Endothelial cell of umbilical vein (primary cell): ENCODE data around the gene WIZ. TPM values are rescaled to one million over a fixed set of nuclear protein-coding genes. Genes with fewer than 3 reads are reported as not detected.

Source experiments
- BruUV-seq: library from RNA; stranded (reverse); fragments of 400-500 nt; replicated peaks from 2 replicates; lab custom pipeline; 2021; lab: Mats Ljungman, UMichigan
- CTCF ChIA-PET: fragments of 300-600, 350-600 bp; sonication (Branson Sonifier 250); formaldehyde crosslinking; loops from one replicate; lab custom pipeline; 2021; ENCODE audit warnings: antibody characterized with exemption, inconsistent platforms; lab: Charles Lee
- POLR2A ChIA-PET: fragments of 300-600, 350-600 bp; sonication (Branson Sonifier 250); formaldehyde crosslinking; loops from one replicate; lab custom pipeline; 2021; ENCODE audit warnings: antibody characterized with exemption, inconsistent platforms; lab: Charles Lee
- DNase-seq: peaks from one replicate; pipeline ENCODE4 v3.0.0-alpha.2; 2011; ENCODE audit warnings: low read depth, low spot score
- FAIRE-seq: peaks from 2 replicates; lab custom pipeline; 2011; peaks lifted over from hg19 to GRCh38; lab: Jason Lieb, UNC
- H2AFZ ChIP-seq: 2 replicates; pipeline ENCODE4 v1.6.0; 2012; ENCODE audit warnings: low read depth, low read length, control low read depth, inconsistent platforms
- H3K27ac ChIP-seq: 2 replicates; pipeline ENCODE4 v1.5.1; 2011; ENCODE audit warnings: low read depth, mild to moderate bottlenecking, control low read depth, low read length, moderate library complexity; ENCODE audit not compliant: insufficient read depth
- H3K27me3 ChIP-seq, 2 experiments: 2 replicates each; pipeline versions ENCODE4 v1.6.0 to v1.6.1; 2011; ENCODE audit warnings: low read length in 2 of 2, mixed read lengths in 1 of 2; ENCODE audit not compliant: control insufficient read depth in 2 of 2, insufficient read depth in 2 of 2
- H3K36me3 ChIP-seq, 2 experiments: 2 replicates in 1 of 2; 3 replicates in 1 of 2; pipeline ENCODE4 v1.5.1; 2011; ENCODE audit warnings: low read length in 2 of 2, mild to moderate bottlenecking in 1 of 2, moderate library complexity in 1 of 2; ENCODE audit not compliant: control insufficient read depth in 2 of 2, insufficient read depth in 2 of 2; ENCODE audit errors: extremely low read depth in 1 of 2
- H3K4me1 ChIP-seq: 3 replicates; pipeline ENCODE4 v1.5.1; 2011; ENCODE audit warnings: mild to moderate bottlenecking, low read length; ENCODE audit not compliant: control insufficient read depth, insufficient read depth; ENCODE audit errors: extremely low read depth
- H3K4me2 ChIP-seq: 2 replicates; pipeline ENCODE4 v1.6.1; 2011; ENCODE audit warnings: low read length, control low read depth, mixed read lengths; ENCODE audit not compliant: insufficient read depth
- H3K4me3 ChIP-seq, 3 experiments: fragments of 200-600 bp in 1 of 3; sonication (generic), shearing (Covaris generic) in 1 of 3; replicated peaks in 1 of 3; 2 replicates each; pipeline ENCODE4 v1.5.1; 2011 to 2016; ENCODE audit warnings: control low read depth in 3 of 3, low read length in 3 of 3, mild to moderate bottlenecking in 2 of 3, inconsistent platforms in 1 of 3, low read depth in 1 of 3, moderate library complexity in 1 of 3; ENCODE audit not compliant: insufficient read depth in 1 of 3
- H3K79me2 ChIP-seq: 2 replicates; pipeline ENCODE4 v1.6.0; 2012; ENCODE audit warnings: low read length, inconsistent platforms; ENCODE audit not compliant: control insufficient read depth, insufficient read depth
- H3K9ac ChIP-seq: replicated peaks from 2 replicates; pipeline ENCODE3; 2011; ENCODE audit warnings: low read length, control low read depth; ENCODE audit not compliant: insufficient read depth; ENCODE audit errors: extremely low read depth
- H3K9me1 ChIP-seq: replicated peaks from 3 replicates; pipeline ENCODE4 v1.6.0; 2011; ENCODE audit warnings: mild to moderate bottlenecking, low read length; ENCODE audit not compliant: control insufficient read depth, insufficient read depth; ENCODE audit errors: extremely low read depth
- H3K9me3 ChIP-seq: replicated peaks from 2 replicates; pipeline ENCODE4 v1.5.1; 2012; ENCODE audit warnings: low read length, inconsistent platforms; ENCODE audit not compliant: control insufficient read depth, insufficient read depth
- H4K20me1 ChIP-seq: replicated peaks from 2 replicates; pipeline ENCODE3; 2011; ENCODE audit warnings: mild to moderate bottlenecking, low read length; ENCODE audit not compliant: control insufficient read depth, insufficient read depth; ENCODE audit errors: extremely low read depth
- EZH2 ChIP-seq: IDR thresholded peaks from 2 replicates; pipeline ENCODE4 v1.6.1; 2012; ENCODE audit warnings: borderline replicate concordance, low read depth, mild to moderate bottlenecking, moderate library complexity, low read length, inconsistent platforms; ENCODE audit not compliant: severe bottlenecking
- FOS ChIP-seq: IDR thresholded peaks from 2 replicates; pipeline ENCODE4 v1.6.1; 2011; ENCODE audit warnings: mild to moderate bottlenecking, low read length, moderate library complexity, borderline replicate concordance; ENCODE audit not compliant: insufficient read depth
- GATA2 ChIP-seq: IDR thresholded peaks from 2 replicates; pipeline ENCODE4 v1.7.0; 2011; ENCODE audit warnings: low read depth, mild to moderate bottlenecking, moderate library complexity, mixed read lengths, low read length; ENCODE audit not compliant: insufficient read length, insufficient read depth
- JUN ChIP-seq: IDR thresholded peaks from 2 replicates; pipeline ENCODE4 v1.6.1; 2011; ENCODE audit warnings: borderline replicate concordance, low read depth; ENCODE audit not compliant: insufficient read length, insufficient read depth
- MYC ChIP-seq: IDR thresholded peaks from one replicate; pipeline ENCODE4 v1.6.1; 2011; ENCODE audit warnings: mild to moderate bottlenecking, low read depth, low read length
- POLR2A ChIP-seq: IDR thresholded peaks from 2 replicates; pipeline ENCODE4 v1.6.1; 2012; ENCODE audit warnings: low read depth, mild to moderate bottlenecking, control low read depth, low read length
- POLR2AphosphoS5 ChIP-seq: IDR thresholded peaks from 2 replicates; pipeline ENCODE4 v1.6.1; 2012; ENCODE audit warnings: low read depth, mild to moderate bottlenecking, control low read depth, low read length, moderate library complexity; ENCODE audit not compliant: insufficient read depth
- dilution Hi-C: fragments of 300-500 bp; cut with MboI; formaldehyde crosslinking; loops from one replicate; pipeline ENCODE4 v1.15.0; 2019; ENCODE audit warnings: low sequenced_read_pairs; ENCODE audit not compliant: extremely low pct_ligation_motif_present
- intact Hi-C: fragments of 100-400 bp; cut with micrococcal nuclease; formaldehyde crosslinking; loops from one replicate; pipeline ENCODE4 v1.10.0; 2022
- polyA plus RNA-seq, 4 experiments: library from polyadenylated mRNA; depleted of rRNA in 3 of 4; stranded (reverse) in 3 of 4; unstranded in 1 of 4; fragments of >200 nt; gene quantifications; 2 replicates each; pipeline versions ENCODE4 v1.2.1 to v1.2.3, GENCODE V29; 2011 to 2012; ENCODE audit warnings: missing spikeins in 1 of 4
- total RNA-seq: library from RNA; stranded (reverse); gene quantifications from 2 replicates; pipeline ENCODE4 v1.2.3, GENCODE V29; 2021
- TF ChIP-seq, protein P1 (sequence below): IDR thresholded peaks from 2 replicates; pipeline ENCODE4 v1.6.1; 2011; ENCODE audit not compliant: insufficient read depth, insufficient read length
- TF ChIP-seq, protein P2 (sequence below), 2 donors: IDR thresholded peaks; 1 replicate in 1 of 2; 2 replicates in 1 of 2; pipeline ENCODE4 v1.5.1; 2011; ENCODE audit warnings: low read length in 2 of 2, mild to moderate bottlenecking in 2 of 2, moderate library complexity in 2 of 2, control low read depth in 1 of 2, inconsistent platforms in 1 of 2, low read depth in 1 of 2; ENCODE audit not compliant: insufficient read depth in 1 of 2; ENCODE audit errors: extremely low read depth in 1 of 2

WIZ gene
- total and polyA plus RNA-seq, 2 donors (not counting 3 experiments of a cell fraction or from before 2014, with no cell fraction given): 21.0 to 47.2 TPM

DNA sequence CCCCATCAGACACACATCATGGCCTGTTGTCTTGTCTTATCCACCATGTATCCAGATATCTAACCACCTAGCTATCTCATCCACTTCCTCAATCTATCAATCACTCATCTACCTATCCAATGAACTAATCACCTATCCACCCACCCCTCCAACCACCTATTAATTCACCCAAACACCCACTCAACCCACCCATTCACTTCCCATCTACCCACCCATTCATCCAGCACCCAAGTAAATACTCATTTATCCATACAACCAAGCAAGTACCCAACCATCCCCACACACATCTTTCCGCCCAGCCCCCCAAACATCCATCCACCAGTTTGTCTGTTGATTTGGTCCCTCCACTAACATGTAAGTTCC lies 753 bp upstream of the WIZ start:
- intact Hi-C loops (no loop called here), dilution Hi-C loops (no loop called here)
- POLR2A ChIA-PET: no interaction called here

DNA sequence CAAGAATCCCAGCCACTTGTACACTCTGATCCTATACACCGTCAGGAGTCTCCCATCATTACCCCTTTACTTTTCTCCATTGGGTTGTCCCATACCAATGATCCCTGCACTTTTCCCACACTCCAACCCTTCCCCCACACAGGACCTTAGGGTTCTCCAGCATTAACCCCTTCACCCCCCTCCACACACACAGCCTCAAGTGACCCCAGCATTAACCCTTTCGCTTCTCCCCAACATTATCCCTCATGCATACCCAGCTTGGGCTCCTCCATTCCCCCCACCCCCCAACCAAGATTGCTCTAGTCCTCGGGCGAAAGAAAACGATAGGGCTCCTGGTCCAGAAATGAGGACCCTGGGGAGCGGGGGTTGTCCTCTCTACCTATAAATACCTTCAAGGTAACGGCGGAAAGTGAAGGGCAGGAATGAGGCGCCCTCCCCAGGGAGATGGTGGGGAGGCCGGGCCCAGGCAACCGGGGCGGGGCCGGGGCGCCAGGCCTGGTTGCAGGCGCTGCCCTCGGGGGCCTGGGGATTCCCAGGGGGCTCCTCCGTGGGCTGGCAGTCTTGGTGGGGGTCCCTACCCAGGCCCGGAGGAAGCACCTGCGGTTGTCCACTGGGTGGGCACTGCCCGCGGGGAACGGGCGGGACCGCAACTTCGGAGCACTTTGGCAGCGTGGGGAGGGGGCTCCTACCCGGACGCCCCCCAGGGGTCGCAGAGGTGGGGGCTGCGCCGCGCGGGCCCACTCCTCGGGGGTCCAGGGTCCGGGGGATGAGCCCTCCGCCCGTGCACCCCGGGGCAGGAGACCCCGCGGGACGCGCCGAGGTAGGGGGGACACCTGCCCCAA lies 757 bp downstream of the WIZ start:
- Histone ChIP-seq H3K27me3 (no peaks in the 10 kb centered on the region), H3K4me1 (peaks cover 17% of the 10 kb centered on the region), H3K9me1 (no peaks in the 10 kb centered on the region), H3K36me3 (no peaks in the 10 kb centered on the region), H3K27ac (no peak overlapping the region), H3K4me3 (peak overlapping the region in 2 of 3 experiments; percentile 2 to 64), H3K9me3 (no peaks in the 10 kb centered on the region), H3K9ac (no peak overlapping the region), H4K20me1 (no peaks in the 10 kb centered on the region), H2AFZ (peak overlapping the region; percentile 41), H3K4me2 (peak overlapping the region; percentile 53), H3K79me2 (no peaks in the 10 kb centered on the region)
- no peak for FAIRE-seq
- dilution Hi-C loops (no loop called here), intact Hi-C loops (no loop called here)
- TF ChIP-seq FOS (no peak), EZH2 (no peak), POLR2A (no peak), GATA2 (no peak), JUN (no peak), MYC (no peak)
- TF ChIP-seq, protein P1, sequence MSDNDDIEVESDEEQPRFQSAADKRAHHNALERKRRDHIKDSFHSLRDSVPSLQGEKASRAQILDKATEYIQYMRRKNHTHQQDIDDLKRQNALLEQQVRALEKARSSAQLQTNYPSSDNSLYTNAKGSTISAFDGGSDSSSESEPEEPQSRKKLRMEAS: no peak
- TF ChIP-seq, protein P2, sequence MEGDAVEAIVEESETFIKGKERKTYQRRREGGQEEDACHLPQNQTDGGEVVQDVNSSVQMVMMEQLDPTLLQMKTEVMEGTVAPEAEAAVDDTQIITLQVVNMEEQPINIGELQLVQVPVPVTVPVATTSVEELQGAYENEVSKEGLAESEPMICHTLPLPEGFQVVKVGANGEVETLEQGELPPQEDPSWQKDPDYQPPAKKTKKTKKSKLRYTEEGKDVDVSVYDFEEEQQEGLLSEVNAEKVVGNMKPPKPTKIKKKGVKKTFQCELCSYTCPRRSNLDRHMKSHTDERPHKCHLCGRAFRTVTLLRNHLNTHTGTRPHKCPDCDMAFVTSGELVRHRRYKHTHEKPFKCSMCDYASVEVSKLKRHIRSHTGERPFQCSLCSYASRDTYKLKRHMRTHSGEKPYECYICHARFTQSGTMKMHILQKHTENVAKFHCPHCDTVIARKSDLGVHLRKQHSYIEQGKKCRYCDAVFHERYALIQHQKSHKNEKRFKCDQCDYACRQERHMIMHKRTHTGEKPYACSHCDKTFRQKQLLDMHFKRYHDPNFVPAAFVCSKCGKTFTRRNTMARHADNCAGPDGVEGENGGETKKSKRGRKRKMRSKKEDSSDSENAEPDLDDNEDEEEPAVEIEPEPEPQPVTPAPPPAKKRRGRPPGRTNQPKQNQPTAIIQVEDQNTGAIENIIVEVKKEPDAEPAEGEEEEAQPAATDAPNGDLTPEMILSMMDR (IDR thresholded peaks at IDR 0.05; ENCODE audit: extremely low read depth in 1 of 2, insufficient read depth in 1 of 2, low read depth in 1 of 2, low read length in 2 of 2): no peak
- POLR2A ChIA-PET: no interaction called here
- BruUV-seq: no TSS peak
- peak; percentile 25 for DNase-seq
- CTCF ChIA-PET: interaction anchor here (1.0 to 1.5 kb wide), 2 partner anchors 16 to 30 kb away, joined by 3 read pairs; partner anchors contain the start of gene AKAP8L

More for the DNA sequence above, 753 bp upstream of the WIZ start:
- Histone ChIP-seq H3K9me1 (no peaks in the 10 kb centered on the region), H3K27ac (no peak overlapping the region), H3K79me2 (no peaks in the 10 kb centered on the region), H3K4me3 (no peak overlapping the region), H3K36me3 (no peaks in the 10 kb centered on the region), H3K9me3 (no peaks in the 10 kb centered on the region), H4K20me1 (no peaks in the 10 kb centered on the region), H3K4me2 (no peak overlapping the region), H2AFZ (peak overlapping the region; percentile 11), H3K27me3 (peaks cover 0 to 2% of the 10 kb centered on the region in 2 experiments), H3K4me1 (peaks cover 17% of the 10 kb centered on the region), H3K9ac (no peak overlapping the region)
- no peak for DNase-seq
- TF ChIP-seq GATA2: no peak
- no peak for TF ChIP-seq MYC
- TF ChIP-seq, protein P1: no peak
- no peak for TF ChIP-seq JUN
- TF ChIP-seq POLR2A: no peak
- TF ChIP-seq POLR2AphosphoS5: no peak
- BruUV-seq: no TSS peak
- FAIRE-seq: no peak
- CTCF ChIA-PET: interaction anchor here (3.4 to 7.1 kb wide), 2 partner anchors 18 to 105 kb away, joined by 29 to 60 read pairs; no protein-coding TSS in a partner anchor
